K562 (cell line): ENCODE measurements around the gene ZNF865. TPM values are rescaled to one million over a fixed set of nuclear protein-coding genes. Genes with fewer than 3 reads are reported as not detected.

Experiments
- CCNT2 ChIP-seq: IDR thresholded peaks from 2 replicates; pipeline ENCODE4 v1.6.1; 2011; ENCODE audit warnings: borderline replicate concordance, low read depth, mild to moderate bottlenecking, moderate library complexity, mixed read lengths, low read length; ENCODE audit not compliant: insufficient read length; ENCODE audit errors: extremely low read depth
- HSF4 ChIP-seq: fragments of 250-450 bp; sonication (Bioruptor Pico); IDR thresholded peaks from 2 replicates; pipeline ENCODE4 v2.1.2; 2022; ENCODE audit warnings: mild to moderate bottlenecking, moderate library complexity, borderline replicate concordance
- NFYB ChIP-seq: IDR thresholded peaks from 2 replicates; pipeline ENCODE4 v1.6.1; 2011; ENCODE audit warnings: mild to moderate bottlenecking, moderate library complexity; ENCODE audit not compliant: insufficient read length; ENCODE audit errors: extremely low read depth
- PREB ChIP-seq: sonication (generic); formaldehyde crosslinking; IDR thresholded peaks from 2 replicates; pipeline ENCODE4 v1.8.1; 2023; ENCODE audit warnings: mild to moderate bottlenecking, missing genetic modification reagents
- RBM25 ChIP-seq: fragments of 200-400 bp; formaldehyde crosslinking; IDR thresholded peaks from 2 replicates; pipeline ENCODE4 v1.6.1; 2018; ENCODE audit warnings: low read length, low read depth, moderate library complexity; ENCODE audit not compliant: severe bottlenecking
- SFPQ ChIP-seq: fragments of 200-400 bp; formaldehyde crosslinking; IDR thresholded peaks from 2 replicates; pipeline ENCODE4 v1.6.1; 2017; ENCODE audit warnings: mild to moderate bottlenecking, low read depth, low read length, moderate library complexity
- SMARCB1 ChIP-seq: IDR thresholded peaks from 2 replicates; pipeline ENCODE4 v1.6.1; 2011; ENCODE audit warnings: improper control_type of control experiment, low read depth; ENCODE audit not compliant: insufficient read length
- TARDBP ChIP-seq: fragments of 450-650 bp; IDR thresholded peaks from 2 replicates; pipeline ENCODE4 v1.6.1; 2016
- ZNF124 ChIP-seq: sonication (generic); formaldehyde crosslinking; IDR thresholded peaks from 2 replicates; pipeline ENCODE4 v1.8.1; 2022; ENCODE audit warnings: missing genetic modification reagents
- ZNF586 ChIP-seq: fragments of 450-650 bp; formaldehyde crosslinking; conservative IDR thresholded peaks from 2 replicates; pipeline ENCODE4 v1.4.0; 2020; ENCODE audit warnings: mild to moderate bottlenecking, moderate library complexity
- ZNF76 ChIP-seq: fragments of 250-450 bp; sonication (Bioruptor Pico); IDR thresholded peaks from 2 replicates; pipeline ENCODE4 v1.4.0; 2020; ENCODE audit warnings: mild to moderate bottlenecking, moderate library complexity, borderline replicate concordance
- polyA plus RNA-seq, 8 experiments: library from polyadenylated mRNA; depleted of rRNA in 4 of 8; stranded (reverse) in 5 of 8; unstranded in 3 of 8; fragments of >200 nt; fragmentation: Nextera tagmentation in 2 of 8; fragmentation: Illumina TruSeq in 1 of 8; extraction: Ambion mirVana in 2 of 8; extraction: Trizol in 1 of 8; gene quantifications; 2 replicates each; pipeline versions ENCODE4 v1.2.1 to v1.2.3, GENCODE V29; 2011 to 2014; ENCODE audit warnings: inconsistent platforms in 1 of 8, missing spikeins in 1 of 8
- total RNA-seq, 7 experiments: library from RNA; depleted of rRNA in 6 of 7; stranded (reverse); fragments of >200 nt in 6 of 7; fragmentation: Illumina TruSeq in 2 of 7; extraction: Trizol in 2 of 7; gene quantifications; 2 replicates each; pipeline versions ENCODE4 v1.2.1 to v1.2.3, GENCODE V29; 2011 to 2021; ENCODE audit warnings: low replicate concordance in 1 of 7
- TF ChIP-seq, protein P1 (sequence below), 2 experiments: fragments of 450-650 bp; IDR thresholded peaks; 2 replicates each; pipeline ENCODE4 v1.6.1; 2016; ENCODE audit warnings: mild to moderate bottlenecking in 2 of 2, borderline replicate concordance in 1 of 2, low read depth in 1 of 2, moderate library complexity in 1 of 2
- TF ChIP-seq, protein P2 (sequence below): fragments of 450-650 bp; IDR thresholded peaks from one replicate; pipeline ENCODE4 v1.6.1; 2018; ENCODE audit warnings: mild to moderate bottlenecking, moderate library complexity; ENCODE audit not compliant: partially characterized antibody

ZNF865 gene
- total and polyA plus RNA-seq, 9 of the 15 experiments (the other 6 are each of a cell fraction or from before 2014, with no cell fraction given) = 0.40 to 18.8 (median 1.6) TPM; not detected in 2

GRCh38 chr19:55643003-55643886 is 37.8 kb downstream of the ZNF865 start, which contains the start of gene ZNF581 (continued):
- TF ChIP-seq, protein P1, sequence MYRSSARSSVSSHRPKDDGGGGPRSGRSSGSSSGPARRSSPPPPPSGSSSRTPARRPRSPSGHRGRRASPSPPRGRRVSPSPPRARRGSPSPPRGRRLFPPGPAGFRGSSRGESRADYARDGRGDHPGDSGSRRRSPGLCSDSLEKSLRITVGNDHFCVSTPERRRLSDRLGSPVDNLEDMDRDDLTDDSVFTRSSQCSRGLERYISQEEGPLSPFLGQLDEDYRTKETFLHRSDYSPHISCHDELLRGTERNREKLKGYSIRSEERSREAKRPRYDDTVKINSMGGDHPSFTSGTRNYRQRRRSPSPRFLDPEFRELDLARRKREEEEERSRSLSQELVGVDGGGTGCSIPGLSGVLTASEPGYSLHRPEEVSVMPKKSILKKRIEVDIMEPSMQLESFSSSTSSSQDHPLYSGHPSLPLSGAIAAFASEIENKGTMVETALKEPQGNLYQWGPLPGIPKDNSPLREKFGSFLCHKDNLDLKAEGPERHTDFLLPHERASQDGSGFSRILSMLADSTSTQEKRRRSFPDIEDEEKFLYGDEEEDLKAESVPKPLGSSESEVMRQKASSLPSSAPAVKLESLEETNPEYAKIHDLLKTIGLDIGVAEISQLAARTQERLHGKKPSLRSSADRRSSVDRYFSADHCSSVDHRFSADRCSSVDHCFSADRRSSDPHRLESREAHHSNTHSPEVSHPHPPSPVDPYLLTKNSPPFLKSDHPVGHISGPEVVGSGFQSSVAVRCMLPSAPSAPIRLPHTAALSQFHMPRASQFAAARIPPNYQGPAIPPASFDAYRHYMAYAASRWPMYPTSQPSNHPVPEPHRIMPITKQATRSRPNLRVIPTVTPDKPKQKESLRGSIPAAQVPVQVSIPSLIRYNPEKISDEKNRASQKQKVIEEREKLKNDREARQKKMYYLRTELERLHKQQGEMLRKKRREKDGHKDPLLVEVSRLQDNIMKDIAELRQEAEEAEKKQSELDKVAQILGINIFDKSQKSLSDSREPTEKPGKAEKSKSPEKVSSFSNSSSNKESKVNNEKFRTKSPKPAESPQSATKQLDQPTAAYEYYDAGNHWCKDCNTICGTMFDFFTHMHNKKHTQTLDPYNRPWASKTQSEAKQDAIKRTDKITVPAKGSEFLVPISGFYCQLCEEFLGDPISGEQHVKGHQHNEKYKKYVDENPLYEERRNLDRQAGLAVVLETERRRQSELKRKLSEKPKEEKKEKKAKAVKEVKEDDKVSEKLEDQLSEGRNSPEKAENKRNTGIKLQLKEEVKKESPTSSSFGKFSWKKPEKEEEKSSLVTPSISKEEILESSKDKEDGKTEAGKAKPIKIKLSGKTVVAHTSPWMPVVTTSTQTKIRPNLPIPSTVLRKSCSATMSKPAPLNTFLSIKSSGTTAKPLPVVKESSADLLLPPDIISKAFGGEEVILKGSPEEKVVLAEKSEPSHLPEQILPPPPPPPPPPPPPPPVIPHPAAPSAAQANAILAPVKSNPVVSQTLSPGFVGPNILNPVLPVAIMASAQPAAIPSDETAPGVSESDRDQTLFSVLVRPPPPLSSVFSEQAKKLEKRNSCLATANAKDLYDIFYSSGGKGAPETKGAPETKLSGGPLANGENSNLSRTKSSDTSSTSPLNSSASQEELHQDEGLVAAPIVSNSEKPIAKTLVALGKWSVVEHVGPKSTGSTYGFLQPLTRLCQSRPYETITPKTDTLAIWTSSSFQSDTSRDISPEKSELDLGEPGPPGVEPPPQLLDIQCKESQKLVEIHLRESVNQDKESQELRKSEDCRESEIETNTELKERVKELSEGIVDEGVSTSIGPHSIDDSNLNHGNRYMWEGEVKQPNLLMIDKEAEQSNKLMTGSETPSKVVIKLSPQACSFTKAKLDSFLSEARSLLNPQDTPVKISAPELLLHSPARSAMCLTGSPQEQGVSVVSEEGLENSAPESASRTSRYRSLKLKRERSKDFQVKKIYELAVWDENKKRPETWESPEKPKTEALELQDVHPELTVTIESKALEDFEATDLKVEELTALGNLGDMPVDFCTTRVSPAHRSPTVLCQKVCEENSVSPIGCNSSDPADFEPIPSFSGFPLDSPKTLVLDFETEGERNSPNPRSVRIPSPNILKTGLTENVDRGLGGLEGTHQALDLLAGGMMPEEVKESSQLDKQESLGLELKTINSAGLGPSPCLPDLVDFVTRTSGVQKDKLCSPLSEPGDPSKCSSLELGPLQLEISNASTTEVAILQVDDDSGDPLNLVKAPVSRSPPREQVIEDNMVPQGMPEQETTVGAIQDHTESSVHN (IDR thresholded peaks at IDR 0.05; ENCODE audit: borderline replicate concordance in 1 of 2, low read depth in 1 of 2) = no peak
- TF ChIP-seq ZNF76 (CRISPR knock-in tag) (no peak), HSF4 (CRISPR knock-in tag) (no peak), SFPQ (no peak), ZNF586 (no peak), SMARCB1 (no peak), RBM25 (peak; percentile 14), PREB (CRISPR knock-in tag) (no peak), ZNF124 (CRISPR knock-in tag) (no peak), CCNT2 (peak; percentile 40), TARDBP (0 out of 2 replicates have a peak, but pooled peaks have one; percentile 29), NFYB (no peak)
- TF ChIP-seq, protein P2, sequence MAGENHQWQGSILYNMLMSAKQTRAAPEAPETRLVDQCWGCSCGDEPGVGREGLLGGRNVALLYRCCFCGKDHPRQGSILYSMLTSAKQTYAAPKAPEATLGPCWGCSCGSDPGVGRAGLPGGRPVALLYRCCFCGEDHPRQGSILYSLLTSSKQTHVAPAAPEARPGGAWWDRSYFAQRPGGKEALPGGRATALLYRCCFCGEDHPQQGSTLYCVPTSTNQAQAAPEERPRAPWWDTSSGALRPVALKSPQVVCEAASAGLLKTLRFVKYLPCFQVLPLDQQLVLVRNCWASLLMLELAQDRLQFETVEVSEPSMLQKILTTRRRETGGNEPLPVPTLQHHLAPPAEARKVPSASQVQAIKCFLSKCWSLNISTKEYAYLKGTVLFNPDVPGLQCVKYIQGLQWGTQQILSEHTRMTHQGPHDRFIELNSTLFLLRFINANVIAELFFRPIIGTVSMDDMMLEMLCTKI = no peak
